HS-27A (cell line): ENCODE data around the gene GAB2.

Source experiments
- DNase-seq: peaks from one replicate; pipeline ENCODE4 v3.0.0-alpha.2; 2012; ENCODE audit warnings: low read depth, missing footprints

GAB2 gene

GRCh38 chr11:78344094-78344493 is 73.5 kb downstream of the GAB2 start:
- no peak for DNase-seq

- DNase-seq = no peak
These were observed 74.3 kb downstream of the GAB2 start for GRCh38 chr11:78343303-78343702.

- no peak for DNase-seq
These were observed 75.8 kb downstream of the GAB2 start for GRCh38 chr11:78341841-78342240.

GRCh38 chr11:78340530-78340929 is 77.1 kb downstream of the GAB2 start:
- no peak for DNase-seq

- DNase-seq = no peak
These were observed 77.7 kb downstream of the GAB2 start for GRCh38 chr11:78339945-78340344.

GRCh38 chr11:78339483-78339882 is 78.1 kb downstream of the GAB2 start:
- DNase-seq = no peak

- no peak for DNase-seq
These were observed 78.9 kb downstream of the GAB2 start for GRCh38 chr11:78338702-78339101.

GRCh38 chr11:78338138-78338537 is 79.5 kb downstream of the GAB2 start:
- DNase-seq = no peak

- DNase-seq = no peak
These were observed 80.1 kb downstream of the GAB2 start for GRCh38 chr11:78337554-78337924.

- DNase-seq = no peak
These were observed 80.6 kb downstream of the GAB2 start for GRCh38 chr11:78336877-78337553.

GRCh38 chr11:78334109-78334508 is 83.5 kb downstream of the GAB2 start:
- no peak for DNase-seq

- DNase-seq = no peak
These were observed 84.7 kb downstream of the GAB2 start for GRCh38 chr11:78332872-78333271.

- DNase-seq = no peak
These were observed 85.3 kb downstream of the GAB2 start for GRCh38 chr11:78332174-78332866.

GRCh38 chr11:78331711-78332110 is 85.9 kb downstream of the GAB2 start:
- no peak for DNase-seq

GRCh38 chr11:78330361-78330760 is 87.3 kb downstream of the GAB2 start:
- no peak for DNase-seq

GRCh38 chr11:78327945-78328344 is 89.7 kb downstream of the GAB2 start:
- no peak for DNase-seq

GRCh38 chr11:78325274-78325781 is 92.3 kb downstream of the GAB2 start:
- DNase-seq = no peak

- DNase-seq = no peak
These were observed 94.3 kb downstream of the GAB2 start for GRCh38 chr11:78323363-78323762.

GRCh38 chr11:78319453-78319955 is 98.1 kb downstream of the GAB2 start:
- no peak for DNase-seq

GRCh38 chr11:78318321-78319114 is 99.1 kb downstream of the GAB2 start:
- DNase-seq = no peak

GRCh38 chr11:78315724-78316123 is 101.9 kb downstream of the GAB2 start:
- no peak for DNase-seq

GRCh38 chr11:78314762-78315161 is 102.9 kb downstream of the GAB2 start:
- no peak for DNase-seq

GRCh38 chr11:78313898-78314297 is 103.7 kb downstream of the GAB2 start:
- DNase-seq = no peak
